Gastrocnemius medialis (tissue), 4 donors: ENCODE data around the gene LGALS3BP. TPM values are rescaled to one million over a fixed set of nuclear protein-coding genes. Genes with fewer than 3 reads are reported as not detected.

ENCODE experiments used
- ATAC-seq, 2 donors: fragments of 150-250 bp; one replicate each; pipeline ENCODE4 v1.9.1; 2016
- DNase-seq, 2 donors: peaks; one replicate each; pipeline ENCODE4 v3.0.0-alpha.2; 2019
- H3K27ac ChIP-seq, 4 donors: fragments of 200-600 bp; sonication (generic); 1 replicate in 1 of 4; 2 replicates in 3 of 4; pipeline ENCODE4 v1.5.1; 2016 to 2018; ENCODE audit warnings: mild to moderate bottlenecking in 2 of 4, moderate library complexity in 1 of 4
- H3K27me3 ChIP-seq, 3 donors: fragments of 200-600 bp; sonication (generic) in 2 of 3; 1 replicate in 1 of 3; 2 replicates in 2 of 3; pipeline versions ENCODE4 v1.5.1 to v1.6.0; 2016 to 2019; ENCODE audit warnings: mild to moderate bottlenecking in 1 of 3, moderate library complexity in 1 of 3
- H3K36me3 ChIP-seq, 2 donors: fragments of 200-600 bp; sonication (generic) in 1 of 2; one replicate each; pipeline ENCODE4 v1.5.1; 2017 to 2018
- H3K4me1 ChIP-seq, 2 donors: fragments of 200-600 bp; sonication (generic) in 1 of 2; one replicate each; pipeline ENCODE4 v1.5.1; 2016 to 2017; ENCODE audit warnings: mild to moderate bottlenecking in 2 of 2
- H3K4me3 ChIP-seq, 4 donors: fragments of 200-600 bp; sonication (generic) in 3 of 4; 1 replicate in 1 of 4; 2 replicates in 3 of 4; pipeline ENCODE4 v1.5.1; 2016 to 2019; ENCODE audit warnings: mild to moderate bottlenecking in 2 of 4
- H3K9me3 ChIP-seq, 3 donors: fragments of 200-600 bp; sonication (generic) in 2 of 3; 1 replicate in 1 of 3; 2 replicates in 2 of 3; pipeline ENCODE4 v1.5.1; 2016 to 2019
- POLR2A ChIP-seq, 2 donors: fragments of 450-650 bp; IDR thresholded peaks; one replicate each; pipeline ENCODE4 v1.6.1; 2017; ENCODE audit warnings: antibody characterized with exemption in 2 of 2, mild to moderate bottlenecking in 2 of 2, moderate library complexity in 2 of 2
- in situ Hi-C, 4 donors: fragments of 200-750 bp; cut with MboI; loops; one replicate each; pipeline versions ENCODE4 v1.15.0 to v1.8.0; 2017; ENCODE audit warnings: low sequenced_read_pairs in 4 of 4
- intact Hi-C: fragments of 100-400 bp; cut with DNase I; formaldehyde crosslinking; loops from one replicate; pipeline ENCODE4 v1.15.1; 2023; ENCODE audit warnings: low total_unique reads
- total RNA-seq, 4 donors: library from RNA; depleted of rRNA; stranded (reverse); fragments of >200 nt; gene quantifications; one replicate each; pipeline versions ENCODE4 v1.1.0 to v1.2.3, GENCODE V29; 2016
- TF ChIP-seq, protein P1 (sequence below), 5 experiments: fragments of 450-650 bp in 3 of 5; fragments of 200-600 bp in 2 of 5; sonication (generic) in 2 of 5; IDR thresholded peaks in 4 of 5; conservative IDR thresholded peaks in 1 of 5; 1 replicate in 4 of 5; 2 replicates in 1 of 5; pipeline ENCODE4 v1.5.1; 2016 to 2019; ENCODE audit warnings: antibody characterized with exemption in 5 of 5, mild to moderate bottlenecking in 3 of 5, moderate library complexity in 3 of 5

The LGALS3BP gene
- total RNA-seq, 4 donors from 2014 or later, result 15.0 to 45.9 (median 23.0) TPM

DNA sequence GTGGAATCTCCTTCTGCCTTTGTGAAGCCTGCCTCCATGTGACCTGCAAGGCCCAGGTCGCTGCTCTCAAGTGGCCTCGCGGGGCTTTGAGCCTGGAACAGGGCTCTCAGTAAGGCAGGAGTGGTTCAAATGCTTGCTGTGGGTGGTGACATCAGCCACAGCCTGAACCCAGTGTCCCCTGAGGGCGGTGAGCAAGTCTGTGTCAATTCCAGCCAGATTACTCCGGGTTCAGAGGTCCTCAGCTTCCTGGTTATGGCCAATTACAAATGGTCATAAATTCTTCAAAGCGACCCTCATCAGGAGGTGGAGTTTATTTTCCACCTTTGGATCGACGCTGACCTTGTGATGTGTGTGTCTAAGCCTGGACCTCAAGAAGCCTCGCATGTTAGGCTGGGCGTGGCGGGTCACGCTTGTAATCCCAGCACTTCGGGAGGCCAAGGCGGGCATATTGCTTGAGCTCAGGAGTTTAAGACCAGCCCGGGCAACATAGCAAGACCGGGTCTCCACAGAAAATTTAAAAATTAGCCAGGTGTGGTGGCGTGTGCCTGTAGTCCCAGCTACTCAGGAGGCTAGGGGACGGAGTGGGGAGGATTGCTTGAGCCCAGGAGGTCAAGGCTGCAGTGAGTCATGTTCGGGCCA is 17.3 kb downstream of the LGALS3BP start:
- in situ Hi-C loops (no loop called here), intact Hi-C loops (no loop called here)
- no peak for ATAC-seq

DNA sequence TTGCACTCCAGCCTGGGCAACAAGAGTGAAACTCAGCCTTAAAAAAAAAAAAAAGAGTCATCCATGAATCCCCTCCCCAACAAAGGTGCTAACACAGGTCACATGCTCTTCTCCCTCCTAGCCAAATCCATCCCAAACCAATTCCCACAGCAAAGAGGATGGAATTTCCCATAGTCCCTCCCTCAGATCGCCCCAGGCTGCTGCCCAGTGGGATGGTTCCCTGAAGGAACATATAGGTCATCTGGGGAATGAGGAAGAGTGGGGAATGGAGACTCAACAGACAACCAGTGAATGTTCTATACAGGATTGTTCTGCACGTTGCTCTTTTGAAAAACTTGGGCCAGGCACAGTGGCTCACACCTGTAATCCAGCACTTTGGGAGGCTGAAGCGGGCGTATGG is 18.2 kb downstream of the LGALS3BP start:
- H3K4me1 ChIP-seq, result no peaks in the 10 kb centered on the region
- intact Hi-C loops (no loop called here), in situ Hi-C loops (no loop called here)
- H3K9me3 ChIP-seq, result no peaks in the 10 kb centered on the region
- ATAC-seq, result no peak
- no peak overlapping the region for H3K27ac ChIP-seq
- H3K27me3 ChIP-seq, result no peaks in the 10 kb centered on the region
- H3K4me3 ChIP-seq, result no peak overlapping the region
- no peak for DNase-seq
- no peaks in the 10 kb centered on the region for H3K36me3 ChIP-seq
- TF ChIP-seq, protein P1, sequence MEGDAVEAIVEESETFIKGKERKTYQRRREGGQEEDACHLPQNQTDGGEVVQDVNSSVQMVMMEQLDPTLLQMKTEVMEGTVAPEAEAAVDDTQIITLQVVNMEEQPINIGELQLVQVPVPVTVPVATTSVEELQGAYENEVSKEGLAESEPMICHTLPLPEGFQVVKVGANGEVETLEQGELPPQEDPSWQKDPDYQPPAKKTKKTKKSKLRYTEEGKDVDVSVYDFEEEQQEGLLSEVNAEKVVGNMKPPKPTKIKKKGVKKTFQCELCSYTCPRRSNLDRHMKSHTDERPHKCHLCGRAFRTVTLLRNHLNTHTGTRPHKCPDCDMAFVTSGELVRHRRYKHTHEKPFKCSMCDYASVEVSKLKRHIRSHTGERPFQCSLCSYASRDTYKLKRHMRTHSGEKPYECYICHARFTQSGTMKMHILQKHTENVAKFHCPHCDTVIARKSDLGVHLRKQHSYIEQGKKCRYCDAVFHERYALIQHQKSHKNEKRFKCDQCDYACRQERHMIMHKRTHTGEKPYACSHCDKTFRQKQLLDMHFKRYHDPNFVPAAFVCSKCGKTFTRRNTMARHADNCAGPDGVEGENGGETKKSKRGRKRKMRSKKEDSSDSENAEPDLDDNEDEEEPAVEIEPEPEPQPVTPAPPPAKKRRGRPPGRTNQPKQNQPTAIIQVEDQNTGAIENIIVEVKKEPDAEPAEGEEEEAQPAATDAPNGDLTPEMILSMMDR (IDR thresholded peaks at IDR 0.05 in 4 of 5, conservative IDR thresholded peaks at IDR 0.05 in 1 of 5), result no peak
- TF ChIP-seq POLR2A (IDR thresholded peaks at IDR 0.05), result no peak

More for the DNA sequence above, 17.3 kb downstream of the LGALS3BP start:
- H3K4me1 ChIP-seq, result no peaks in the 10 kb centered on the region
- H3K27ac ChIP-seq, result no peak overlapping the region
- DNase-seq, result no peak
- TF ChIP-seq POLR2A (IDR thresholded peaks at IDR 0.05), result no peak
- TF ChIP-seq, protein P1 (IDR thresholded peaks at IDR 0.05 in 4 of 5, conservative IDR thresholded peaks at IDR 0.05 in 1 of 5), result no peak
- H3K36me3 ChIP-seq, result no peaks in the 10 kb centered on the region
- H3K4me3 ChIP-seq, result no peak overlapping the region
- H3K27me3 ChIP-seq, result no peaks in the 10 kb centered on the region
- no peaks in the 10 kb centered on the region for H3K9me3 ChIP-seq

DNA sequence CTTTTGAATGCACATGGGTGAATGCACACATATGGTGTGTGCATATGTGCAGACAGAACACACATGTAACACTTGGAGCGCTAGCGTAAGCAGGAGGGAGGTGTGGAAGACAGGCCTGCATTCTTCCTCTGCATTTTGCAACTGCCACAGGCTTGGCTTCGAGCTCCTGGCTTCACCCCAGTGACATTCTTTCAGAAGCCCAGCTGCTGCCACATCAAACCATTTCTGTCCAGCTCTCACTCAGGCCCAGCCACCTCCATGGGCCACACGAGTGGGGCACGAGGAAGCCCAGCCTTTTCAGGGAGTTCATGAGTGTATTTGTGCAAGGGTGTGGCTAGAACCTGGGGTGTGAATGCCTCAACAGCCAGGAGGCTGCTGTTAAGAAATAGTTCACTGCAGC is 18.8 kb downstream of the LGALS3BP start:
- Histone ChIP-seq H3K9me3 (no peaks in the 10 kb centered on the region), H3K27ac (peak overlapping the region in 1 of 4 donors; percentile 29), H3K4me3 (no peak overlapping the region), H3K4me1 (no peaks in the 10 kb centered on the region), H3K27me3 (no peaks in the 10 kb centered on the region), H3K36me3 (no peaks in the 10 kb centered on the region)
- in situ Hi-C loops (no loop called here), intact Hi-C loops (no loop called here)
- peak; percentile 44 to 71 for DNase-seq
- peak; percentile 87 to 93 for ATAC-seq
- TF ChIP-seq POLR2A (IDR thresholded peaks at IDR 0.05), result no peak
- TF ChIP-seq, protein P1 (IDR thresholded peaks at IDR 0.05 in 4 of 5, conservative IDR thresholded peaks at IDR 0.05 in 1 of 5), result no peak

DNA sequence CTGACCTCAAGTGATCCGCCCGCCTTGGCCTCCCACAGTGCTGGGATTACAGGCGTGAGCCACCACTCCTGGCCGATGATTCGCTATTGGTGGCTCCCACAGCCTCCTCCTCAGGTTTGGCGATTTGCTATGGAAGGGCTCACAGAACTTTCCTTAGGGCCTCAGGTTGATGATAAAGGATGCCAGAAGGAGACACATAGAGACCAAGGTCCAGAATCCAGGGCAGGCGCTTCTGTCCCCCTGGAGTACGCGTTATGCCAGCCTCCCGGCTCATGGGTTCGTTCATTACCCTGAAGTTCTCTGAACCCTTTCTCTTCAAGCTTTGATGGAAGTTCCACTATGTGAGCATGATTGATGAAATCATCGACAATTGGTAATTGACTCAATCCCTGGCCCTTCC is 19.9 kb downstream of the LGALS3BP start:
- H3K9me3 ChIP-seq, result no peaks in the 10 kb centered on the region
- ATAC-seq, result no peak
- H3K4me3 ChIP-seq, result no peak overlapping the region
- intact Hi-C loops (no loop called here), in situ Hi-C loops (no loop called here)
- no peak overlapping the region for H3K27ac ChIP-seq
- no peaks in the 10 kb centered on the region for H3K27me3 ChIP-seq
- H3K36me3 ChIP-seq, result no peaks in the 10 kb centered on the region
- TF ChIP-seq, protein P1 (IDR thresholded peaks at IDR 0.05 in 4 of 5, conservative IDR thresholded peaks at IDR 0.05 in 1 of 5), result no peak
- no peak for TF ChIP-seq POLR2A (IDR thresholded peaks at IDR 0.05)
- H3K4me1 ChIP-seq, result no peaks in the 10 kb centered on the region
- DNase-seq, result no peak
